ENCODE results near the gene TSPAN1.

TSPAN1 gene

DNA sequence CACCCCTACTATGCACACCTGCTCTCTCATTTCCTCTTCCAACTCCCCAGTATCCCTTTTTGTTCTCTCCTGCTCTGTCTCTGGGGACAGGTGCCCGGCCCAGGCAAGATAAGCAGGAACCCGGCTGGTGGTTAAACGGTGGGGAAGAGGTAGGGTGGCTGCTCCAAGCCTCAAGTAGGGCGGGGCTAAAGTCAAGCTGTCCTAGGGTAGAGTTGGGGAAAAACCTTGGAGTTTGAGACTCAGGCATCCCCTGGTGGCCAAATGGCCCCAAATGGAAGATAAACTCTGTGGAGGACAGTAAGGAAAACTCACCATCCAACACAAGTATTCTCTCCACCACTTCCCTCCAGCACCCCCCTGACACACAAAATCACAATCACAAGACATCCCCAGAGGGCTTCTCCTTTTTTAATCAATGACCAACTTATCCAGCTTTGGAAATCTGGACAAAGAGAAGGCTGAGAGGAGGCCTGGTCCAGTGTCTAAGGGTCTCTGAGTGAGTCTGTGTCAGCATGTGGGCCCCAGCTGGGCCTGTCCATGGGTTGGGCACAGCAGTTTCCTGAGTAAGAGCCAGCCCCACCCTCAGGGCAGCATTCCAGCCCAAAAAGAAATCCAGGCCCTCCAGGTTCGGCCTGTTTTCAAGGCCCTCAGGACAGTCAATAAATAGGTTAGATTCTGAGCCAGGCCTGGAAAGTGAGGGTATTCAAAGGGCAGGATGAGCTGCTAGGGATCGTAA lies 13.6 kb downstream of the TSPAN1 start:
- no peak for DNase-seq

DNA sequence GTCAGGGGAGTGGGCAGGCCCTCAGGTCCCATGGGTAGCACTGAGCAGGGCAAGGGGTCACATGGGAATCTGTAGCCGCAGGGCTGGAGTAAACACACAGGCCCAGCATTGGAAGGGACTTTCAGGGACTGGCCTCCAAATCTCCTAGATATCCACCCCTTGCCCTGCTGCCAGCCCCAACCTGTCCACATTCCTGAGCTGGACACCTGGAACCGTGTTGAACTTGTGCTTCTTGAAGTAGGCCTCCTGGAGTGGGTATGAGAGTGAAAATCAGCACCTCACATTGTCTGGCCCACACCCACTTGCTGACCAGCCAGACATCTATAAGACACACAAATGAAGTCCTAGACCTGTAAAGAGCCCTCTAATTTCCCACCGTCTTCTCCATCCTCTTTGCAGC lies 15.7 kb downstream of the TSPAN1 start:
- no peak for DNase-seq

DNA sequence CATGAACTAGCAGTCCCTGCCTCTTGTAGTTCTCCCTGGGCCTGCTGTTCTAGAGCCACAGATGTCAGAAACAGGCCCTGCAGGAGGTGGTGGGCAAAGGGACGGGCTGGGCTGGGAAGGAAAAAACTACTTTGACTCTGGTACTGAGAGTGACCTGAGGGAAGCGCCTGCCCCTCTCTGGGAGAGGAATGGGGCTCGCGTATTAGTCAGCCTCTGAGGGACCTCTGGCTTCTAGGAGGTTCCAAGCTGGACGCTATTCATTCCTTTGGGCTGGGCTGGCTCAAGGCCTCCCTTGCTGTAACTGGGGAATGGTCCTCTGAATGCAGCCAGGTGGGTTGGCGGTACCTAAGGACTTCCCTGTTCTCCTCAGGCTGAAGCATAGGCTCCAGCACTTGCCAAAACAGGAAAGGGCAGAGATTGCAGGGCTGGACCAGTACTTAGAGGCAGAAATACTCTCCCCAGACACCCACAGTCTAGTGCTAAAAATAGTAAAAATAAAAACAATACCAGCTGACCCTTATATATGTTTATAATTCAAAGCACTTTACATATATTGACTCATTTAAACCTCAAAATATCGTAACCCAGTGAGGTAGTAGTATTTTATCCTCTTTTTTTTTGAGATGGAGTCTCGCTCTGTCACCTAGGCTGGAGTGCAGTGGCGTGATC lies 16.3 kb downstream of the TSPAN1 start:
- DNase-seq, result no peak

DNA sequence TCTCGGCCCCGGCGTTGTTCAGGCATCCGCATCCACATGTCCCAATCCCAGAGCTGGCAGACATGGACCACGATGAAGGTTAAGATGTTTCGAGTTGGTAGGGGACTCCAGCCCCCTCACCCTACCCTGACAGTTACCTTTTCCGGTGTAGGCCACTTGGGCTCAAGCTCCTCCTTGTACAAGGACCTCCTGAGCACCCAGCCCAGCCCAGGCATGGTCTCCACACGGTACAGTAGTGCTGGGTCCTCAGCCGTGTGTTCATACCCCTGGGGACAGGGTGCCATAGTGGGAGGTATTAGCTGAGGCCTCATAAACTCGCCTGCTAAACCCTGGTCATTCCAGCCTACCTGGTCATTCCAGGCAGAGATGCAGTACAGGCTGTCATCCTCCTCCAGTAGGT lies 17.3 kb downstream of the TSPAN1 start:
- DNase-seq, result no peak

DNA sequence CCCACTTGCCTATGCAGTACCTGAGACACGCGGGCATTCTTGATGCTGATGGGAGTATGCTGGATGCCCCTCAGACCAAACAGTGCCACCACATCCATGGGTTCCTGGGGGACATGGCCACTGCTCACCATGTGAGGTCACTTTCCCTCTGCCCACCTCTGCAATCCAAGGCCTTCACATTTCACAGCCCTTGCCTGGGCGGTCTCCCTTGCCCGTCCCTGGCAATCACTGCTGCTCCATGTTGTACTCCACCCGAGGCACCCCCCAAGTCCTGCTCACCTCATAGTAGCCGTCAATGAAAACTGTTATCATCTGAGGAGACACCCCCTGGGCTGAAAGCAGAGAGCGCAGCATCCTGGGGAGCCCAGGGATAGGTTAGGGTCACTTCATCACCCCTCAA lies 18.4 kb downstream of the TSPAN1 start:
- no peak for DNase-seq

DNA sequence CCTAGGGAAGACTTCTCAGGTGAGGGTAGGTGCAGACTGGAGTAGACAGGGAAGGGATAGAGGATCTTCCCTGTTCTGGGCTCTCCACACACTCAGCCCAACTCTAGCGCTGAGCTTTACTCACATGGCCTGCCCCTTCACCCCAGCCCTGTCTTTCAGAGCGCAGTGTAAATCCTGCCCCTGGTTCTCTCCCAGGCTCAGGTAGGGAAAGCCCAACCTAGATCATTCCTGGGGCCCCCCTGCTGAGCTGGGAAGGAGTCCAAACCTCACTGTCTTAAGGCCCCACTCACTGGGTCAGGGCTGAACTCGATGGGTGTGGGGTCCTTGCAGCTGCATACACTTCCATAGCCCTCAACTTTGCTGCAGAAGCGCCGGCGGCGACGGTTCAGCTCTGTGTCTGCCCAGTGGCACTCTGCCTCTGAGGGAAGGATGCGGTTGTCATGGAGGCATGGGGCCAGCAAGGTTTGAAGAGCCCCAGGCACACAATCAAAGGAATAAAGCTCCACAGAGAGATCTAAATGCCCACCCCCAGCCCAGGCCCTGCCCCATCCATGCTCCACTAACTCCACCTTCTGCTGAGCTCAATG lies 19.2 kb downstream of the TSPAN1 start:
- no peak for DNase-seq

DNA sequence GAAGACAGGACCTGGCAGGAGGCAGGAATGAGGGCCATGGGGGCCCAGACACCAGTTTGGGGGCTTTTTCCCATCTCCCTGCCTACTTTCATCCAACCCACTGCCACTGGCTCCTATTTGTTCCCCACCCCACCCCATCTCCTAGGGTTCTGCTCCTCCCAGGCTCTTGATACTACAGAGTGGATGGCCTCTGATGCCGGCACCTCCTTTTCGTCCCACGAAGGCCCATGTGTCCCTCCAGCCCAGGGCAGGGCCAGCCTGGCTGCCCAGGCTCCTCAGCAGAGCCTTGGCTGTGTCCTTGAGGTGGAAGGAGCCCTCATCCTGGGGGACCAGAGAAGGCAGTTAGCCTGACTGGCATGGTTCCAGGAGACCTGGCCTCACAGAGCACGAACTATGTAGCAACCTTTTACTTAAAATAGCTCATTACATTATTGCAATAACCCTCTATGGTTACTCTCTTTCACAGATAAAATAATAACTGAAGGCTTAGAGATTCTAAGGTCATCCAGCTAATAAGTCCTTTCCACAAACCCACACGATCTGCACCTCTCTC lies 19.8 kb downstream of the TSPAN1 start:
- no peak for DNase-seq

DNA sequence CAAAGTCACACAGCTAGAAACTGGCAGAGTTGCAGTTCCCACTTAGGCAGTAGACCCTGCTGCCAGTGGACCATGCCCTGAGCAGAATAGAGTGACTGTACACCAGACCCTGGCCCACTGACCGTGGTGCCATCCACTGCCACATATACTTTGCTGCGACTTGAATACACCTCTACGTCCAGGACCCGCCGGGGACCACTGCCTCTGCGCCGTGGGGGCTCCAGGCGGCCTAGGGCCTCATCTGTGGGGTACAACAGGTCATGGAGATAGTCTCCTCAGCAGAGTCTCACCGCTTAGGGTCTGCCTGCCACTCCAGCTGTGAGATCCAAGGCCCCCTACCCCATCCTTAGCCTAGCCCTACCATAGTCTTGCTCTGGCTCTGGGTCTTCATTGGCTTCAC lies 21.7 kb downstream of the TSPAN1 start:
- no peak for DNase-seq

DNA sequence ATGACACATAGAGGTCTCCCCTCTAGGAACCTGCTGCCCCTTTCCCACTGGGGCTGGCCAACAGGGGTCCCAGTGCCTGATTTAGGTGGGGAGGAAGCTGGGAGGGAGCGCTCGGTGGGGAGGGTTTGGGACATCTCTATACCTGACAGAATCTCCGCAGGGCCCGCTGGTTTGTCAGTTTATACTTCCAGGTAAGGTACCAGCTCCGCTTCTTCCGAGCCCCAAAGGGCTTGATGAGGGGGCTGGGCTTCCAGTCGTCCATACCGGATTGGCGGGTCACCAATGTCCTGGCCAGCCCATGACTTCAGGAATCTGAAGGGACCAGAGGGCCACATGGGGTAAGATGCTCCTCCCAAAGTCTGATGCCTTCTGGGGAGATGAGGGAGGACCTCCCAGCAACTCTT lies 22.7 kb downstream of the TSPAN1 start:
- DNase-seq, result no peak

DNA sequence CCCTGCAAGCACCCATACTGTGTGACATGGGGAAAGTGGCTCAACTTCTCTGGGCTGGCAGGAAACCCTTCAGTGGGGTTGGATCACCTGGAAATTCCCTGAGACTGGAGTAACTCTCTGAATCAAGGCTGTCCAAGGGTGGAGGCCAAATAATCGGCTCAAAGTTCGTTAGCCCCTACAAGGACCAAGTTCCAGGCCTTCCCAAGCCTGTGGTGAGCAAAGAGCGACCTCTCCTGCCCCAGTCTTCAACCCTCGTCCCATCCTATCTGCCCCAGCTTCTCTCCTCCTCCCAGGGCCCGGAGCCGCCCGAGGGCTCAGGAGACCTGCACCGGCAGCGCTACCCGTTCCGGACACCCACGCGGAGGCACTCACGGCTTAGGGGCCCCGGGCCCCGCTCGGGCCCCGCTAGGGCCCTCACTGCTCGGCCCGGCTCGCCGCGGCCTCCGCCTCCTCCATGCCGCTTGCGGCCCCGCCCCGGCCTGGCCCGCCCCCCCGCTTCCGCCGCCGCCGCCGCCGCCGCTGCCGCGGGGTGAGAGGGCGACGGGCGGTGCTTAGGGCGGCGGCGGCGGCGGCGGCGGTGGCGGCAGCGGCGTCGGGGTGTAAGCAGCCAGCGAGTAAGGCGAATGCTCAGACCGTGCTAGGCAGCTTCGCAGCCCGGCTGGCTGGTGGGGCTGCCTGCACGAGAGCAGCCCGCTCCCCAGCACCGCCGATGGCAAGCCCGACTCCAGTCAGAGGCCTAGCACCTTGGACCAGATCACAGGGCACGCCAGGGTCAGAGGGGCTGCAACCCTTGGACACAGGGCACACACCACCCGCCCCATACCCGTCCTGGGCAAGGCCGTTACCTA lies 23.3 kb downstream of the TSPAN1 start, which contains the start of gene POMGNT1:
POMGNT1 (minus strand) TSS at position 471 of the 848 bp plus-strand sequence. CDS start 613 bp downstream, outside the sequence.
- peak; percentile 40 for DNase-seq

DNA sequence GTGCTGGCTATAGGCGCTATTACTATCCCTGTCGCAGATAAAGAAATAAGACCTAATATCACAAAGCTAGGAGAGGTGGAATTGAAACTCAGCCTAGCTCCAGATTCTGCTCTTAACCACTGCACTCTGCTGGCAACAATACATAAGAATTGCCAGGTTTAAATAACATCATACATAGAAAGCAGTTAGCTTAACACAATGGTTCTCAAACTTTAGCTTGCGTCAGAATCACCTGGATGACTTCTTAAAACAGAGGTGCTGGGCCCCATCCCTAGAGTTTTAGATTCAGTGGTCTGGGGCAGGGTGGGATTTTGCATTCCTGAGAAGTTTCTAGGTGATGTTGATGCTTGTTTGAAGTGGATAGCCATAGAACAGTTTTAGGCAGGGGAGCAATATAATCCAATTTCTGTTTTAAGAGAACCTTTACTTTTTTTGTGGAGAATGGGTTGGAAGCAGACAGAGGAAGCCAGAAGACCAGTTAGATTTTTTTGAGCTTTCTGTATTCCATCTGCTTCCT lies 24.4 kb downstream of the TSPAN1 start:
- no peak for DNase-seq

DNA sequence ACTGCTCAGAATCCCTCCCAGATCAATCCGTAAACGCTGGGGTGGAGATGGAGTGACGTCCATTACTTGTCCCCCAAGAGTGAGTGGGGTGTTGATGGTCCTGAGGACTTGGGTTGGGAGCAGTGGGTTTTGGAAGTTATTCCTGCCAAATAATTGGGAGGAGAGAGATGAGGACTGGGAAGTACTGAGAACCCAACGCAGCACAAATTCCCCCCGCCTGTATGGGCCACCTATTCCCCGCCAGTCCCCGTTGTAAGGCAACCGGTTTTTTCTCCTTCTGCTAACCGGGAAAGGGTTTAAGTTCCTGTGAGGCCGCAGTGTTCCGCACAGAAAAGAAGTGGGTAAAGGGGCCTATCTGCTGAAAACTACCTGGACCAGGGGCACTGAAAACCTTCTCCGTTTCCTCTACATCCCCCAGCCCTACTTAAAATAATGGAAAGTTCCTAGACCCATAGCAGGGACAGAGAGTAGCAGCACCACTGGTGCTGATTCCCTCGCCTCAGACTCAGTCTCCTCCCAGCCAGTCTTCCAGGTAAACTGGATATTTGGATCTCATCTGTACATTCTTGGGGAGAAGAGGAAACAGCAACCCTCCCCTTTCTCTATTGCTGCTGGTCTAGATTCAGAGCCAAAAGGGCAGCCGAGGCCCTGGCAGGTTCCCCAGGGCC lies 29.0 kb downstream of the TSPAN1 start:
- DNase-seq, result no peak

DNA sequence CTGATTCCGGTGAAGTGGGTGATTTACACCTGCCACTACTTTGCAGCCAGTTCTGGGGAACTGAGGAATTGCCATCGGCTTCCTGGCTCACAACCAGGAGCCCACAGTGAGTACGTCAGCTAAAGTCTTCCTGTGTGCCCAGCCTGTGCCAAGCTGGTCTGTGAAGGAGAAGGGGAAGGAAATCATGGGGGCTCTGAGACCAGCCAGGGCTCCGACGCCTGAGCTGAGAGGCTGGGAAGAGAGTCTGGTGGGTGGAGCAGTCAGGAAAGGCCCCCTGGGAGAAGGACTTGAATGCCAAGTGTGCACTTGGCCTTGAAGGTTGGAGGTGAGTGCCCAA lies 29.5 kb downstream of the TSPAN1 start:
- no peak for DNase-seq

DNA sequence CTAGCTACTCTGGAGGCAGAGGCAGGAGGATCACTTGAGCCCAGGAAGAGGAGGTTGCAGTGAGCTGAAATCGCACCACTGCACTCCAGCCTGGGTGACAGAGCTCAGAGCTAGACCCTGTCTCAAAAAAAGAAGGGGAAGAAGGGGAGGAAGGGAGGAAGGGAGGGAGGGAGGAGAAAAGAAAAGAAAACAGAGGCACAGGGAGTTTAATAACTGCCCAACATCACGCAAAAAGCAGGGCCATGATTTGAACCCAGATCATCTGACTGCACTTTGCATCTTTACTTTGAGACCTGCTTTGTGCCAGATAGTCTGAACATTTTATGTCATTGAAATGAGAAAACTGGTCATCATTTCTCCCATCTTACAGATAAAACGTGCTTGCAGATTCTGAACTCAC lies 30.3 kb downstream of the TSPAN1 start:
- no peak for DNase-seq

DNA sequence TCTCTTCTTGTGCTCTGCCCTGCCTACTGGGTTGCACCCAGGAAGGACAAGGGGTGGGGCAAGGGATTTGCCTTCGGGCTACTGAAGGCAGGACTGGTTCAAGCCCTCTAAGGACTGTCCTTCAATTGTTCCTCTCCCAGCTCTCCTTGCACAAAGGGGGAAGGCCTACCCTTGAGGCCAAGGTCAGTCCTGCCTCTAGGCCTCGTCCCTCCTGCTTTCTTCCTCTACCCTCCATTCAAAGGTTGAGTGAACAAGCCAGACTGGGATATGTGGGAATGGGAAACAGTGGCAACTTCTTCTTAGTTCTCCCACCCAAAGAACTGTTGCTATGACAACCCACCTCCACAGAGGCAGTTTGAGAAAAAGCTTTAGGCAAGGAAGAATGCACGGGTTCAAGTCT lies 30.9 kb downstream of the TSPAN1 start:
- DNase-seq, result no peak

DNA sequence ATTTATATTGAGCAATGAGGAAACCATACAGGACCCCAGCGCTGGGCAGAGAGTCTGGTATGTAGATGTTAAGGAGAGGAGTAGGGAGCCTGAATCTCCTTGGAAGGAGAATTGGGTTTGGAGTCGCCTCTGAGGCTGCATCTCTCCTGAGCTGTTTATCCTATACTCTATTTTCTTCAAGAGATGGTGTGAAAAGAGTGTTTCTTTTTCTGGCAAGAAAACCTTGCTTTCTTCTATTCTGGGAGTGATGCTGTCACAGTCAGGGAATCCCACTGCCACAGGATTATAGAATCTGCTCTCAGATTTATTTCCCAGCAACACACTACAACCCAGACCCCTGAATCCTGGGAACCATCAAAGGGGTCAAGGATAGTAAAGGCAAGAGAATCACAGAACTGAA lies 31.5 kb downstream of the TSPAN1 start:
- DNase-seq, result no peak

DNA sequence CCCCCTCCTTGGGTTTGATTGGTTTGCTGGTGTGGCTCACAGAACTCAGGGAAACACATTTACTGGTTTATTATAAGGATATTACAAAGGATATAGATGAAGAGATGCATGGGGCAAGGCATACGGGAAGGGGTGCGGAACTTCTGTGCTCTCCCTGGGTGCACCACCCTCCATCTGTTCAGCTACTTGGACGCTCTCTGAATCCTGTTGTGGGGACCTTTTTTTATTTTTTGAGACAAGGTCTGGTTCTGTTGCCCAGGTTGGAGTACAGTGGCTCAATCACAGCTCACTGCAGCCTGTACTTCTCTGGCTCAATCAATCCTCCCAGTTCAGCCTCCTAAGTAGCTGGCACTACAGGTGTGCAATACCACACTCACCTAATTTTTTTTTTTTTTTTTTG lies 35.7 kb downstream of the TSPAN1 start:
- no peak for DNase-seq

DNA sequence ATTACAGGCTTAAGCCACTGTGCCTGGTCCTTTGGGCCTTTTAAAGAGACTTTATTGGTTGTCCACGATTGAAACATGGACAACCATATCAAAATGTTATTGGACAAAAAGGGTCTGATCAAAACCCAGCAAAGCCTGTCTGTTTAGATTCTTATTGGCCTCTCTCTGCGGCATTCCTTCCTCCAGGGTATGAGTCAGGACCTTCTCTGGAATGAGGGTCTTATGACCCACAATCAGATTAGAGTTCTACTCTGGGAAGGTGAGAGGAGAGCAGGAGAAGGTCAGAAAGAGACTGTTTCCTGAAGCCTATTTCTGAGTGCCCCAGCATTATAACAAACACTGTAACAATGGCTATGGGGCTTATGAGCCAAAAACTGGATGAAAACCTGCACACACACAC lies 36.2 kb downstream of the TSPAN1 start:
- no peak for DNase-seq

DNA sequence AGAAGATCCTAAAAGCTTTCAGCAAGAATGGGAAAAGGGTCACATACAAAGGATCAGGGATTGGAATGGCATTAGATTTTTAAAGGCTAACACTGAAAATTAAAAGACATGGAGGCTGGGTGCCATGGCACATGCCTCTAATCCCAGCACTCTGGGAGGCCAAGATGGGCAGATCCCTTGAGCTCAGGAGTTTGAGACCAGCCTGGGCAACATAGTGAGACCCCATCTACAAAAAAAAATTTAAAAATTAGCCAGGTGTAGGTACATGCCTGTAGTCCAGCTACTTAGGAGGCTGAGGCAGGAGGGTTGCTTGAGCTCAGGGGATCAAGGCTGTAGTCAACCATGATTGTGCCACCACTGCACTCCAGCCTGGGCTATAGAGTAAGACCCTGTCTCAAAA lies 40.6 kb downstream of the TSPAN1 start:
- no peak for DNase-seq

DNA sequence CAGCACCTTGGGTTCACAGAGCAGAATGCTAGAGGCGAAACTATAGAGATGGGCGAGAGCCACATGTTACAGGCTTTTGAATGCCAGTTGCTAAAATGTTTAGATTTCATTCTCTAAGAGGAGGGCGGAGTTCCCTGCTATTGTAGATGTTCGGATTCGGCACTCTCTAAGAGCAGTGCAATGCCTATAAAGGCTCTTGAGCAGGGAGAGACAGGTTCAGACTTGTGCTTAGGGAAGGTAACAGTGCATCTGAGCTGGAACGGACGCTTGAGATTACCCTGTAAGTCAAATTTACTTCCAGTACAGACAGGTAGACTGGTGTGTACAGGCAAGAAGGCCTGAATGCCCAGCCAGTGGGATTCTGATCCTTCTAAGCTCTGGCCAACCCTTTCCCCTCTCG lies 43.6 kb downstream of the TSPAN1 start:
- no peak for DNase-seq

DNA sequence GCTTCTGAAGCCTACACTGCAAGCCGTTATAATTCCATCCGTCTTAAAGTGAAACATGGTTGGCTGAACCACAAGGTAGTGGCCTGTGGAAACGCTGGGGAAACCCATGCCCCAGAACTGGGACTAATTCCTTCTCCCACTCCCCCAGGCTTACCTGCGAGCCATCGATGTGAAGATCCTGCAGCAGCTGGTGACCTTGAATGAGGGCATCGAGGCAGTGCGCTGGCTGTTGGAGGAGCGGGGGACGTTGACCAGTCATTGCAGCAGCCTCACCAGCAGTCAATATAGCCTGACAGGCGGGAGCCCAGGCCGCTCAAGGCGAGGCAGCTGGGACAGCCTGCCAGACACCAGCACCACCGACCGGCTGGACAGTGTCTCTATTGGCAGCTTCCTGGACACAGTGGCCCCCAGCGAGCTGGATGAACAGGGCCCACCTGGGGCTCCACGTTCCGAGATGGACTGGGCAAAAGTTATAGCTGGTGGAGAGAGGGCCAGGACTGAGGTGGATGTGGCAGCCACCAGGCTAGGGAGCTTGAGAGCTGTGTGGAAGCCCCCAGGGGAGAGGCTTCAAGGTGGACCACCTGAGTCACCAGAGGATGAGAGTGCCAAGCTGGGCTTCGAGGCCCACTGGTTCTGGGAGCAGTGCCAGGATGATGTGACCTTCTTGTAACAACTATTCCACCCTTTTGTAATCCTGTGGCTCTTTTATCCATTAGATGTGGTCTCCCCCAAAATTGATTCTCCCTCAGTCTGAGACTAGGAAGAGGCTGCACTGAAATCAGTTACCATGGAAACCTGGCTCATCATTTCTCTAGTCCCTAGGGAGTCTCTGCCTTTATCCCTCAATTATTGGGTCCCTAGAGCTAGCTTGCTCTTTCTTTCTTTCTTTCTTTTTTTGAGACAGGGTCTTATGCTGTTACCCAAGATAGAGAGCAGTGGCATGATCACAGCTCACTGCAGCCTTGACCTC lies 44.9 kb downstream of the TSPAN1 start:
- no peak for DNase-seq

Data from NCI-H226 (cell line).